Ishikawa (cell line): ENCODE data around the gene ATP9A.

Source experiments
- CEBPB ChIP-seq: IDR thresholded peaks from 2 replicates; pipeline ENCODE4 v1.6.1; 2012
- EGR1 ChIP-seq: IDR thresholded peaks from 2 replicates; pipeline ENCODE4 v1.6.1; 2012
- FOXM1 ChIP-seq: IDR thresholded peaks from 2 replicates; pipeline ENCODE4 v1.6.1; 2012; ENCODE audit warnings: low read depth, borderline replicate concordance
- RAD21 ChIP-seq: IDR thresholded peaks from 2 replicates; pipeline ENCODE4 v1.6.1; 2012; ENCODE audit warnings: low read depth
- REST ChIP-seq: IDR thresholded peaks from 2 replicates; pipeline ENCODE4 v1.6.1; 2012; ENCODE audit warnings: low read depth, mild to moderate bottlenecking
- TAF1 ChIP-seq: IDR thresholded peaks from 2 replicates; pipeline ENCODE4 v1.6.1; 2012; ENCODE audit warnings: low read depth, mild to moderate bottlenecking
- TCF12 ChIP-seq: IDR thresholded peaks from 2 replicates; pipeline ENCODE4 v1.6.1; 2012; ENCODE audit warnings: low read depth

- TF ChIP-seq TAF1 = no peak
- TF ChIP-seq RAD21 = no peak
- no peak for TF ChIP-seq CEBPB
- TF ChIP-seq REST = no peak
- TF ChIP-seq TCF12 = no peak
- TF ChIP-seq EGR1 = no peak
- TF ChIP-seq FOXM1 = no peak
These were observed 71.7 kb downstream of the ATP9A start for GRCh38 chr20:51696304-51697071.
